Fibroblast of peridontal ligament (primary cell): ENCODE results near the gene DECR2.
"Not testable (repeated sequence)": the region's sequence is repeated elsewhere in the genome, so short reads cannot be mapped to it uniquely, and the experiment has no call there.

Experiments
- DNase-seq: peaks from one replicate; pipeline ENCODE4 v3.0.0-alpha.2; 2010; ENCODE audit errors: extremely low read depth

DECR2 gene

DNA sequence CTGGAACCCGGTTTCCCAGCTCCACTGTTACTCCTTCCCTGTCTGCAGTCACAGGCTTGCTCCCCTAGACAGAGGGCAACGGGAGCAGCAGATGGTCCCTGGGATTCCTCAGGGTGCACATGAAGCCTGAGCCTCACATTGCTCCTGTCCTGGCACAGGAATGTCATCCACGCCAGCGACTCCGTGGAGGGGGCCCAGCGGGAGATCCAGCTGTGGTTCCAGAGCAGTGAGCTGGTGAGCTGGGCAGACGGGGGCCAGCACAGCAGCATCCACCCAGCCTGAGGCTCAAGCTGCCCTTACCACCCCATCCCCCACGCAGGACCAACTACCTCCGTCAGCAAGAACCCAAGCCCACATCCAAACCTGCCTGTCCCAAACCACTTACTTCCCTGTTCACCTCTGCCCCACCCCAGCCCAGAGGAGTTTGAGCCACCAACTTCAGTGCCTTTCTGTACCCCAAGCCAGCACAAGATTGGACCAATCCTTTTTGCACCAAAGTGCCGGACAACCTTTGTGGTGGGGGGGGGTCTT lies 1.6 kb upstream of the DECR2 start:
- DNase-seq, result no peak

DNA sequence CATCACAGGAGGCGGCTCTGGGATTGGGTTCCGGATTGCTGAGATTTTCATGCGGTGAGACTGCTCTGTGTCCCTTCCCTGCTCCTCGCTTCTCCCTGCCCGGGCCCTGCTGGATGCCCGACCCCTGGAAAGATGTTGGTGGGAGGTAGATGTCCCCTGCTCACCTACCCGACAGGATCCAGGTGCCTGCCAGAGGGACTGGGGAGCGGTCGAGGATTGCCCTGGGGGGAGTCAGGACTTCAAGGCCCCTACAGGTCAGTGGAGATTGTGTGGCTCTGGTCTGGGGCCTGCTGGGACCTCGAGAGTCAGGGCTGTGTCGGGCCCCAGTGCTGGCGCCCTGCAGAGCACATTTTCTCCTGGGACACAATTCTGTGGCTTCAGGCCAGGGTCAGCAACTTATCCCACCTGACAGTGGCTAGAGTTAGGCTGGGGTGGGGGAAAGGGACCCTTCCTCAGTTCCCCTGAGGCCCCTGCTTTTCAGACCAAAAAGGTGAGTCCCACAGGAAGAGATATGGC lies 3.3 kb downstream of the DECR2 start:
- no peak for DNase-seq

DNA sequence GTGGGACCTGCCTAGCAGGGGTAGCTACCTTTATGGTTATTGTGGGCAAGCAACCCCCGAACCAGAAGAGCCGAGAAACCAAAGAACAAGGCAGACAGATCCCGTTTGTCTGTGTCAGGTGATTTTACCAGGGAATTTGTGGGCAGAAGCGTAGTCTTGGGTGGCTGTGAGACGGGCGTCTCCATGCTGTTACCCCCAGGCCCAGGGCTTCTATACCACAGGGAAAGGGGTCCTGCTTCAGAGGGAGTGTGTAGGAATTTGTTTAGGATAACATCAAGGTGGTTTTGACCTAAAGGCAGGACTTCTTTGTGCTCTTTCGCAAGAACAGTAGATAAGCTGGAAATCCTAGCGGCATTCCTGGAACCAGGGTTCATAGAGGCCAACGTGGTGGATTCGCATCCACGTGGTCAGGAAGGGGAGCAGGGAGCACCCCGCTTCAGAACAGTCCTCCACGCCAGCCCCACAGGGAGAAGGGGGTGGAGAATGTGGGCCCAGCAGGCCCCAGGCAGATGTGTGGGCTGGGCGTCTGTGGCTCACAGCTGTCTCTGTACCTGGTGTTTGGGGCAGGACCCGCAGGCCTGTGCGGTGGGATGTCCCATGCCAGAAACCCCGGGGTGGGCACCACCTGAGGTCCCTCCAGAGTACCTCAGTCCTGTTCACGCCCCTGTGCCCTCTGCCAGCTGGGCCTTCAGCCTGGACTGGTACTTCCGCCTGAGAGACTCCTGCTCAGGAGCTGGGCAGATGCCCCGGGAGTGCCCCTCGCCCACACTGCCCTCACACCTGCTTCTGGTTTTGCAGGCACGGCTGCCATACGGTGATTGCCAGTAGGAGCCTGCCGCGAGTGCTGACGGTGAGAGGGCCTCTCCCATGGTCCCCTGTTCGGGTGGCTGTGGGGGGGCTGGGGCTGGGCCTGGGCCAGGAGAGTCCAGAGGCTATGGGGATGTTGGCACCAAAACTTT lies 4.1 kb downstream of the DECR2 start:
- DNase-seq, result no peak

DNA sequence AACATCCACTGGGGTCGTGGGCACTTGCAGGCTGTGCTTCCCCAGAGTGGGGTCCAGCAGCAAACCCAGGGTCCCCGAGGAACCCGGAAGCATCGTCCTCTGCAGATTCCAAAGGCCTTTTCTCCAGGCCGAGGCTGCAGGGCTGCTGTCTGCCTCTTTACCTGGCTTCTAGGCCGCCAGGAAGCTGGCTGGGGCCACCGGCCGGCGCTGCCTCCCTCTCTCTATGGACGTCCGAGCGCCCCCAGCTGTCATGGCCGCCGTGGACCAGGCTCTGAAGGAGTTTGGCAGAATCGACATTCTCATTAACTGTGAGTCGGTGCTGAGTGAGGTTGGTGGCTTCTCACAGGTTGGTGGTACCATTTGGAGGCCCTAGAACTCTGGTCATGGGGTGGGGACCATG lies 5.6 kb downstream of the DECR2 start:
- no peak for DNase-seq

DNA sequence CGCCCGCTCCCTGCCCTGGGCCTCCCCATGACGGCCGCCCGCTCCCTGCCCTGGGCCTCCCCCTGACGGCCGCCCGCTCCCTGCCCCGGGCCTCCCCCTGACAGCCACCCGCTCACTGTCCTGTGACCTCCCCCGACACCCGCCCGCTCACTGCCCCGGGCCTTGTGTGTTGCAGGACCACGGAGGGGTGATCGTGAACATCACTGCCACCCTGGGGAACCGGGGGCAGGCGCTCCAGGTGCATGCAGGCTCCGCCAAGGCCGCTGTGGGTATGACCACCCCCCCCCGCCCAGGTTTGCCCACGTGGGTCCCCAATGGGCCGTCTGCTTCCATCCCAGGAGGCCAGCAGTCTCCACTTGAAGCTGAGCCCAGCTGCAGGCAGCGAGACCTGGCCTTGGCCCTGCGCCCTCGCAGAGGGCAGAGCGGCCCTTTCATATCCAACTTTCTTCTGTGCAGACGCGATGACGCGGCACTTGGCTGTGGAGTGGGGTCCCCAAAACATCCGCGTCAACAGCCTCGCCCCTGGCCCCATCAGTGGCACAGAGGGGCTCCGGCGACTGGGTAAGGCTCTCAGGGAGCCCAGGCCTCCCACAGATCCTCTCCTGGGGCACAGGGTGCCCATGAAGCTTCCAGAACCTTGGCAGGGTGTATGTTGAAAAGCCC lies 9.0 kb downstream of the DECR2 start:
- DNase-seq, result no peak

DNA sequence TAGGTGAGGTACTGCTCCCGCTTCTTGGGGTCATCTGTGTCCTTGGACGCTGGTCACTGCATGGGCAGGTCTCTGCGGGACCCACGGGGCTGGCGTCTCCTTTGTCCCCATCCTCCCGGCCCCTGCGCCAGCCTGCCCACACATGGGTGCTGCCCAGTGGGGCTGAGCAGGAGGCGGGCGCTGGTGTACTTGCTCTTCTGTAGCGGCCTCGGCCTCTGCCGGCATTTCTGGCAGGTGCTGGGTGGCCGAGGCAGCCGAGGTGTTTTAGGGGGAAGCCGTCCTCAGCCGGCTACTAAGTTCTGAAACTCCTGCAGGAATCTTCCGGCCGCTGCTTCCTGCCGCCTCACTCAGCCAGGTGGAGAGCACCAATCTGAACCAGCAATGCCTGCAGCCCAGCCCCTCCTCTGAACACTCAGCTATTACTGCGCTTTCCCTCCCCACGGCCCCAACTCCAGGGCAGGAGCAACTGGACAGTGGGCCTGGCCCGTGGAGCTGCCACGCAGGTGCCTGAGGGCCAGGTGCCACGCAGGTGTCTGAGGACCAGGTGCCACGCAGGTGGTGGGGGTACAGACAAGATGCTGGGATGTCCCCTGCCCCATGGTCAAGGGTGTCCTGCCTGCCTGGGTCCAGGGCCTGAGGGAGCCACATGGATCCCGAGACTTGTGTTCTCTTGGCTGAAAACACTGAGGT lies 10.0 kb downstream of the DECR2 start:
- no peak for DNase-seq

DNA sequence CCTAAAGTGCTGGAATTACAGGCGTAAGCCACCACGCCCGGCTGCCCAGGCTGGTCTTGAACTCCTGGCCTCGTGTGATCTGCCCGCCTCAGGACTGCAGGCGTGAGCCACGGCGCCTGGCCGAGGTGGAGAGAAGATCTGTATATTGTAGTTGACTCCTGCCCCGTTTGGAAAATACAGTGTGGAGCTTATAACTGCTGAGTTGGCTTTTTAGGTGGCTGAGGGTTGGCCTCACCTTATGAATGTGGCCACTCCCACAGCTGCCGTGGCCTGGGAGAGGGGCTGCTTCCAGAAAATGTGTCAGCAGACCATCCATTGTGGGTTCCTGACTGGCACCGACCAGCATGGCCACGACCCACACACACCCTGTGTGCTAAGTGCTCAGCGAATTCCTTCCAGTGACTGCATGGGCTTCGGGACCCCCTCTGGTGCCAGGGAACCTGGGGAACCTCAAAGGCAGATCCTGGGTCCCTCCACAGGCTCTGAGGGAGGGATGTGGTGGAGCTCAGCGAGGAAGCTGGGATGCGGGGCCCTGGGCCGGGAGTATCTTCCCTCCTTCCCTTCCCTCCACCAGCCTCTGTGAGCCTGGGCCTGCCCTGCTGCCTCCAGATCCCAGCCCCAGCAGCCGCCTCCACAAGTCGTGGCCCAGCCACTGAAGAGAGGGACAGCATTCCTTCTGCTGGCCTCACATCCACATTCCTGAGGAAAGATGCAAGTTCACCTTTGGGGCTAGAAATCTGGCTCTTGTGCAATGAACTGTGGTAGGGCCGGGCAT lies 12.9 kb downstream of the DECR2 start:
- DNase-seq, result no peak

DNA sequence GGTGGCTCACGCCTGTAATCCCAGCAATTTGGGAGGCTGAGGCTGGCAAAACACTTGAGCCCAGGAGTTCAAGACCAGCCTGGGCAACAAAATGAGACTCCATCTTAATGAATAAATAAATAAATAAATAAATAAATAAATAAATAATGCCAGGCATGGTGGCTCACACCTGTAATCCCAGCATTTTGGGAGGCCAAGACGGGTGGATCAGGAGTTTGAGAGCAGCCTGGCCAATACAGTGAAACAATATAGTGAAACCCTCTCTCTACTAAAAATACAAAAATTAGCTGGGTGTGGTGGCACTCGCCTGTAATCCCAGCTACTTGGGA lies 13.4 kb downstream of the DECR2 start:
- not testable (repeated sequence) for DNase-seq

DNA sequence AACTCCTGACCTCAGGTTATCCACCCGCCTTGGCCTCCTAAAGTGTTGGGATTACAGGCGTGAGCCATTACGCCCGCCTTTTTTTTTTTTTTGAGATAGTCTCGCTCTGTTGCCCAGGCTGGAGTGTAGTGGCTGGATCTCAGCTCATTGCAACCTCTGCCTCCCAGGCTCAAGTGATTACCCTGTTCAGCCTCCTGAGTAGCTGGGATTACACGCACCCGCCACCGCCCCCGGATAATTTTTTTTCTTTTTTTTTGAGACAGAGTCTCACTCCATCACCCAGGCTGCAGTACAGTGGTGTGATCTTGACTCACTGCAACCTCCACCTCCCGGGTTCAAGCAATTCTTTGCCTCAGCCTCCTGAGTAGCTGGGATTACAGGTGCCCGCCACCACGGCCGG lies 20.5 kb downstream of the DECR2 start:
- DNase-seq, result not testable (repeated sequence)

DNA sequence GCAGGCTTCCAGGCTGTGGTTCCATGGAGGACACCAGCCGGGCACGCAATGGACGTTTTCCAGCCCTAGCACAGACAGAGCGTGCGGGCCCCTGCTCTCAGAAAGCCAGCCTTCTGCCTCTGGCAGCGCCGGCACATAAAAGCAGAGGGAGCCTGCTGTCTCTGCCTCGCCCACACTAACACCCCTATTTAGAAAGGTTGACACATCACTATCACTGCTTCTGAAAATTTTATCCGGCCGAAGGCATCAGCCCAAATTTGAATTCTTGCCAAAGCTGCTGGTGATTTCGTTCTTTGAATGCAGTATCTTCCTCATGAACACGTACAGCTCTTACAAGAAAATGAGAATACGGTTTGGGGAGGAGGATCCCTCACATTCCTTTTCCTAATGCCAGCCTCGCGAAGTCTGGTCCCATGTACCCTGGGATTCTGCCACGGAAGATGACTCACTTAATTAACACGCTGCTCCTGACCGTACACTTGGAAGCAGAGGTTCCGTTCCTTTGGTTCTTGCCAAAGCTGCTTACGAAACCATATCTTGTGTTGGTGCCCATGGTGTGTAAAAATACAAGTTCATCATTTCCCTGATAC lies 22.4 kb downstream of the DECR2 start:
- peak; percentile 99 for DNase-seq

DNA sequence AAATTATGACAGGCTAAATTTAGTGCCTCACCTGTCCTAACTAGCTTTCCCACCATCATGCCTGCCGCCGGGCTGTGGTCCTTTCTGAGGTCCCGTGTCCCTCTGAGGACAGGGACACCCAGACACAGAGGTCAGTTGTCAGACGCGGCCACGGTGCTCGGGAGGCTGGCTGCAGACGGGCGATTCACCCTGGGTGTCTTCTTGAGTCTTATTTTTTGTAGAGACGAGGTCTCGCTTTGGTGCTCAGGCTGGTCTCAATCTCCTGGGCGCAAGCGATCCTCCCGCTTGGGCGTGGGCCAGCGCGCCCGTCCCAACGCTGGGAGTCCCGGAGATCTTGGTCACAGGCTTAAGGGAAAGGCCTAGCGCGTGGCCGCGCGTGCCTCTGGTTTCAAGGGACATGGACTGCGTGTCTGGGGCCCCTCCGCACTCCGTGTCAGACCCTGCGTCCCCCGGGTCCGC lies 23.0 kb downstream of the DECR2 start:
- DNase-seq, result no peak

DNA sequence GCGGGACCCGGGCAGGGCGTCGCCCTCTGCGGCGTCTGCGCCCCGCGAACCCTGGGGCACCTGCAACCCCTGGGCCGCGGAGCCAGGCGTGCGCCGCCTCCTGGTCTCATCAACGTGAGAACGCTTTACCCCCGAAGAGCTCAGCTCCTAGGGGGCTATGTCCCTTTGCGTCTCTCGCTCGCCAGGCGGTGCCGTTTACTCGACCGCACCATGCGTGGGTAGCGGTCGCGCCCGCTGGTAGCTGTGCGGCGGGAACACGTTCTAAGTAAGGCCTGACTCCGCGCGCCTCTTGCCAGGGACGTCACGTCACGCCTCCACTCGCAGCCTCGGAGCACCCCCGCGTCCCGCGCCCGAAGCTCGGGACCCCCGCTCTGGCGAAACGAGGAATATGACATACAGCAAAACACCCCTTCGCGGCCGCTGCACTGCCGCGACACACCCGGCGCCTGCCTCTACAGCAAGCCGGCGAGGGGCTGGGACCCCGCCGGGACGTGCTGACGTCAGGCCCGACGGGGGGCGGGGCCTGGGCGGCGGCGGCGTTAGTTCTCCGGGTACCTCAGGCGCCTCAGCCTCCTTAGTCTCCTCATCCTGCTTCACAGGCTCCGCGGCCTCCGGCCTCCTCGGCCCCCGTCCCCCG lies 23.5 kb downstream of the DECR2 start, which contains the start of gene RAB11FIP3:
Gene RAB11FIP3 (plus strand): TSS at position 568 of the 637 bp plus-strand sequence. CDS start 358 bp downstream, outside the sequence.
- DNase-seq, result peak; percentile 60

DNA sequence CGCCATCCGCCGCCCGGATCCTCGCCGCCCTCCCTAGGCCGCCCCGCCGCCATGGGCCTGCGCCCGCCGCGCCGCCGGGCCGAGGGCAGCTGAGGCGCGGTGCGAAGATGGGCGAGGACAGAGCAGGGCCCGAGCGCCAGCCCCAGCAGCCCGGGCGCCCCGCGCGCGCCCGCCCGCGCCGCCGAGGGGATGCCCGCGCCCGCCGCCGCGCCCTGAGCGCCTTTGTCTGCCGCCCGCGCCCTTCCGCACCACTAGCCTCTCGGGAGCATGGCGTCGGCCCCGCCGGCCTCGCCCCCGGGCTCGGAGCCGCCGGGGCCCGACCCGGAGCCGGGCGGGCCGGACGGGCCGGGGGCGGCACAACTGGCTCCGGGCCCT lies 24.0 kb downstream of the DECR2 start:
- no peak for DNase-seq

DNA sequence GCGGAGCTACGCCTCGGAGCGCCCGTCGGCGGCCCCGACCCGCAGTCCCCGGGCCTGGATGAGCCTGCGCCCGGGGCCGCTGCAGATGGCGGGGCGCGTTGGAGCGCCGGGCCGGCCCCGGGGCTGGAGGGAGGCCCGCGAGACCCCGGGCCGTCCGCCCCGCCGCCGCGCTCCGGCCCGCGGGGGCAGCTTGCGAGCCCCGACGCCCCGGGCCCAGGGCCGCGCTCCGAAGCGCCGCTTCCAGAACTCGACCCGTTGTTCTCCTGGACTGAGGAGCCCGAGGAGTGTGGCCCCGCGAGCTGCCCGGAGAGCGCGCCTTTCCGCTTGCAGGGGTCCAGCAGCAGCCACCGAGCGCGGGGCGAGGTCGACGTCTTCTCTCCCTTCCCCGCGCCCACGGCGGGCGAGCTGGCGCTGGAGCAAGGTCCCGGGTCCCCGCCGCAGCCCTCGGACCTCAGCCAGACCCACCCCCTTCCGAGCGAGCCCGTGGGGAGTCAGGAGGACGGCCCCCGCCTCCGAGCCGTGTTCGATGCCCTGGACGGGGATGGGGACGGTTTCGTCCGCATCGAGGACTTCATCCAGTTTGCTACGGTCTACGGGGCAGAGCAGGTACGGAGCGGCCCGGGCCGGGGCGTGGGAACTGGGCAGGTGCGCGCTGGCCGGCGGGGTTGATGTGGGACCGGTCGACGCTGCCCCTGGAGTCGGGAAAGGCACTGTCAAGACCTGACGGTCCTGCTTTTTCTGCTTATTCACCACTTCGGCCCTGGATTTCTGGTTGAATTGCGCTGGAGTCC lies 24.6 kb downstream of the DECR2 start:
- no peak for DNase-seq

DNA sequence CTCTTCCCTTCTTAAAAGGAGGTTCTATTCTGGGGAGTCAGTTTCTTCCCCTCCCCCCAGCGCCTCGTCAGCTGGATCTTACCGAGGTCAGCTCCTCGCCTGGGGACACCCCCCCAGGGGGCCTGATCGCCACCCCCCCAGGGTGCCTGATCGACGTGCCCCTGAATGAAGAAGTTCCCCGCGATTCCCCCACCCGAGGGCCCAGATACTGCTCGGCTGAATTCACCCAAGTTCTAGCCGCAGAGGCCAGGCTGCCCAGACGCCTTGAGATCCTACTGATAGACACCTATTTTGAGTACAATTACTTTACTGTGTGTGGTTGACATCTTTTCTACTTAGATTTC lies 25.2 kb downstream of the DECR2 start:
- no peak for DNase-seq

DNA sequence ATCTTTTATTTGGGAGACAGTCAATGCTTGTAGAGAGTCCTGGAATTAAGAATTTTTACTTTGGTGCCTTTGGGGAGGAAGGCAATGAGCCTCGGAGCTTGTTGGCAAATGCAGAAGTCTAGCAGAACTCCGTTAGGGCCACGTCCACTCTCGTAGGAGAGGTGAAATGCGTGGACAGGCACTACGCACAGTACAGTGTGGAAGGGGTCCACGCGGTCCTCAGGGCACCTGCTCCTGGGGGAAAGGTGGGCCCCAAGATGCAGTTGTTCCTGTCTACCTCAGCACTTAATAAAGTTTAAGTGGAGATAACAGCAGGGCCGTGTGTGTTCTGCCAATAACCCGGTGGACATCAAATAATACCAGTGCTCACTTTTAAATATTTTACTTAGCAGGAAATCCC lies 25.6 kb downstream of the DECR2 start:
- peak; percentile 13 for DNase-seq

DNA sequence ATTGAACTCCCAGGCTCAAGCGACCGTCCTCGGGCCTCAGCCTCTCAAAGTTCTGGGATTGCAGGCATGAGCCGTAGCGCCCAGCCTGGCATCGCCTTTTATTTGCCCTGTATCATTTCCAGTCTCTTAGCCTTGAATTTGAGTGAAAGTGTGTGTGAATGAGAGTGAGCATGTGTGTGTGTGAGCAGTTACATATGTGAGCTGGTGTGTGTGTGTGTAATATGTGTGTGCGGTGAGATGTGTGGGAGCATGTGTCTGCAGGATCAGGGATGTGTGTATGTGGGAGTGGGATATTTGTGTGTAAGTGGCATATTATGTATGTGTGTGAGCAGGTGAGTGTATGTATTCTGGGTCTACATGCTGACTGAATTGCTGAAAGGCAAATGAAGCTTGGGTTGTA lies 29.2 kb downstream of the DECR2 start:
- no peak for DNase-seq

DNA sequence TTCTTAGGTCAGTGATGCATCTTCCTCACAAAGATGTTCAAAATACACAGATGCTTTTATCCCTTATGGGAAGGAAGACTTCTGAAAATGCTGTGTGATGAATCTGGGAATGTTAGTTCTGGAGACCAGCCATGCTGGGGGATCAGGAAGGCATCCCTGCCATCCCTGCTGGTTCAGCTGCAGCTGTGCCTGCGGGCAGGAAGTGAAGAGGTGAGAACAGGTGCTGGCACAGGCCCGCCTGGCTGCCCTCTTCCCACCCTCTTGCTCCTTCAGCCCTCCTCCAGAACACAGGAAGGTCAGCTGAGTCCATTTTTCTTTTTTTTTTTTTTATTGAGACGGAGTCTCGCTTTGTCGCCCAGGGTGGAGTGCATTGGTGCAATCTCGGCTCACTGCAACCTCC lies 38.9 kb downstream of the DECR2 start:
- no peak for DNase-seq

DNA sequence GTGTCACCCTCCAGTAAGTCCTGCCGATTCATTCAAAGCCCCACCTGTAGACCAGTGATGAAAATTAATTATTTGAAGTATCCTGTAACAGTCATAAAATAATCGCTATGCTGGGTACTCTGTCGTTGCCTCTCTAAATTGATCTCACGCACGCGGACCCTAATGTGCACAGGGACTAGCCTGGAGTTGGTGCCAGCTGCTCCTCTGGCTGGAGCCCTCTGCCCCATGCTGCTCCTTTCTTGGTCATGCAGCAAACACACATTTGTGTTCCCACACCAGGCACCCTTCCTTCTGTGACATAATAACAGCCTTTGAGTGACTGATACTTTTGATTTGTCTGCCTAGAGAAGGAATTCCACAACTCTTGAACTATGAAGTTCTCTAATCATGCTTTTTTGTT lies 39.8 kb downstream of the DECR2 start:
- DNase-seq, result no peak

DNA sequence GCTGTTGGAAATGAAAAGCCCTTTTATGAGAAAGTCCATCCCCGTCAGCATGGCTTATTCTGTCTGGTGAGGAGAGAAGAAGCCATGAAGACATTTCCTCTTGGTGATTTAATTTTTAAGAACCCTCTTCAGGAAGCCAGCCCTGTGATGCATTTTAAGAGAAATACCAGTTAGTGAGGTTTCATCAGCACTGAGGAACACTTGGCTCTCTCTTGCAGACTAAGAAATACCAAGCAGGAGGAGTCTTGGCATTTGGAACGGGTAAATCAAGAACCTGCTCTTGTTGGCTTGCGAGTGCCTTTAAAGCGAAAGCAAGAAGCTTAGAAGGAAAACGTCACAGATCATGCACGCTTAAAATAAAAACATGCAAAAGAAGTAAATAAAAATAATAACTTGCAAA lies 41.3 kb downstream of the DECR2 start:
- DNase-seq, result peak; percentile 57
